GM12878 (cell line): Measurements from ENCODE around the gene CADM2. TPM values are rescaled to one million over a fixed set of nuclear protein-coding genes. Genes with fewer than 3 reads are reported as not detected.
A peak's percentile ranks its signal among the peaks of the same experiment; 100 is the strongest.

Source experiments
- ATAC-seq: fragments of 200-7000 bp; cut with Tn5 transposase; 3 replicates; pipeline ENCODE4 v1.9.1; 2020; ENCODE audit warnings: mild to moderate bottlenecking, moderate library complexity
- BruUV-seq: library from RNA; stranded (reverse); fragments of 400-500 nt; replicated peaks from 2 replicates; lab custom pipeline; 2021; lab: Mats Ljungman, UMichigan
- CTCF ChIA-PET: fragments of 300-600 bp; sonication (Branson Sonifier 250); formaldehyde crosslinking; extraction: SDS; loops from one replicate; lab custom pipeline; 2021; ENCODE audit warnings: inconsistent platforms; lab: Yijun Ruan, JAX
- POLR2A ChIA-PET: fragments of 350-600 bp; formaldehyde crosslinking; extraction: SDS; loops from one replicate; lab custom pipeline; 2021; ENCODE audit warnings: inconsistent platforms; lab: Charles Lee
- RAD21 ChIA-PET: fragments of 300-600 bp; sonication (Branson Sonifier 250); formaldehyde crosslinking; loops from one replicate; lab custom pipeline; 2023; ENCODE audit warnings: antibody characterized with exemption; ENCODE audit not compliant: unreplicated experiment; lab: Charles Lee
- SMC1A ChIA-PET: fragments of 300-600 bp; sonication (Branson Sonifier 250); formaldehyde crosslinking; loops from one replicate; lab custom pipeline; 2023; ENCODE audit not compliant: unreplicated experiment, uncharacterized antibody; lab: Charles Lee
- DNase-seq: peaks from one replicate; pipeline ENCODE4 v3.0.0-alpha.2; 2011; ENCODE audit warnings: low read depth, low spot score
- FAIRE-seq: peaks from 3 replicates; lab custom pipeline; 2011; peaks lifted over from hg19 to GRCh38; lab: Jason Lieb, UNC
- H2AFZ ChIP-seq: 2 replicates; pipeline ENCODE4 v1.6.0; 2011; ENCODE audit warnings: low read depth, low read length, control low read depth; ENCODE audit not compliant: control insufficient read depth
- H3K27ac ChIP-seq: 2 replicates; pipeline ENCODE4 v1.5.1; 2011; ENCODE audit warnings: control low read depth; ENCODE audit not compliant: control insufficient read depth, insufficient read depth
- H3K27me3 ChIP-seq, 2 experiments: replicated peaks in 1 of 2; 2 replicates each; pipeline versions ENCODE4 v1.6.0 to v1.6.1; 2011; ENCODE audit warnings: low read length in 1 of 2; ENCODE audit not compliant: control insufficient read depth in 2 of 2, insufficient read depth in 2 of 2
- H3K36me3 ChIP-seq, 2 experiments: 2 replicates each; pipeline ENCODE4 v1.5.1; 2011; ENCODE audit warnings: low read length in 1 of 2; ENCODE audit not compliant: control insufficient read depth in 2 of 2, insufficient read depth in 2 of 2
- H3K4me1 ChIP-seq: 2 replicates; pipeline ENCODE4 v1.6.1; 2011; ENCODE audit warnings: mild to moderate bottlenecking, low read length, moderate library complexity, mixed read lengths; ENCODE audit not compliant: control insufficient read depth, insufficient read depth
- H3K4me2 ChIP-seq: 2 replicates; pipeline ENCODE4 v1.6.0; 2011; ENCODE audit warnings: control low read depth; ENCODE audit not compliant: control insufficient read depth, insufficient read depth
- H3K4me3 ChIP-seq: fragments of 200-600 bp; sonication (generic); 2 replicates; pipeline ENCODE4 v1.5.1; 2016
- H3K79me2 ChIP-seq: 2 replicates; pipeline ENCODE4 v1.6.0; 2011; ENCODE audit warnings: low read length; ENCODE audit not compliant: control insufficient read depth, insufficient read depth
- H3K9ac ChIP-seq: 2 replicates; pipeline ENCODE4 v1.8.0; 2011; ENCODE audit warnings: low read length, control low read depth, mixed read lengths; ENCODE audit not compliant: control insufficient read depth, insufficient read depth
- H3K9me3 ChIP-seq: replicated peaks from 3 replicates; pipeline ENCODE4 v1.5.1; 2011; ENCODE audit warnings: mild to moderate bottlenecking, low read length; ENCODE audit not compliant: control insufficient read depth, insufficient read depth
- H4K20me1 ChIP-seq: 2 replicates; pipeline ENCODE4 v1.6.0; 2011; ENCODE audit not compliant: control insufficient read depth, insufficient read depth
- EZH2 ChIP-seq: IDR thresholded peaks from 2 replicates; pipeline ENCODE4 v1.6.1; 2012; ENCODE audit warnings: low read depth, mild to moderate bottlenecking, control low read depth, inconsistent platforms, low read length, borderline replicate concordance; ENCODE audit not compliant: control insufficient read depth
- KLF5 ChIP-seq: fragments of 450-650 bp; IDR thresholded peaks from 2 replicates; pipeline ENCODE4 v1.6.1; 2014; ENCODE audit warnings: mild to moderate bottlenecking; ENCODE audit not compliant: partially characterized antibody
- PML ChIP-seq: IDR thresholded peaks from 2 replicates; pipeline ENCODE4 v1.6.1; 2012; ENCODE audit warnings: low read length, inconsistent platforms
- RAD21 ChIP-seq: IDR thresholded peaks from 2 replicates; pipeline ENCODE4 v1.6.1; 2011; ENCODE audit warnings: mild to moderate bottlenecking, low read depth, low read length, moderate library complexity; ENCODE audit not compliant: insufficient read depth
- SMC3 ChIP-seq: IDR thresholded peaks from 2 replicates; pipeline ENCODE4 v1.6.1; 2011; ENCODE audit warnings: low read length, improper control_type of control experiment, borderline replicate concordance
- WGBS: methylation state at CpG from one replicate; pipeline ENCODE4 v1.1.6; 2016; ENCODE audit warnings: low lambda C conversion rate; ENCODE audit not compliant: insufficient replicate concordance, insufficient coverage; ENCODE audit errors: missing lambda C conversion rate; 5-methylcytosine and 5-hydroxymethylcytosine counted together
- in situ Hi-C: fragments of 300-500 bp; cut with MboI; formaldehyde crosslinking; loops from 9 replicates; pipeline ENCODE4 v1.14.3; 2018; ENCODE audit warnings: mixed read lengths
- intact Hi-C: fragments of 100-400 bp; cut with micrococcal nuclease; formaldehyde crosslinking; loops from one replicate; pipeline ENCODE4 v1.14.2; 2022; ENCODE audit not compliant: unreplicated experiment
- polyA plus RNA-seq, 11 experiments: library from polyadenylated mRNA; depleted of rRNA in 4 of 11; unstranded in 6 of 11; stranded (reverse) in 5 of 11; fragments of >200 nt; fragmentation: Nextera tagmentation in 4 of 11; fragmentation: Illumina TruSeq in 1 of 11; extraction: Ambion mirVana in 4 of 11; extraction: Trizol in 1 of 11; gene quantifications; 1 replicate in 1 of 11; 2 replicates in 10 of 11; pipeline versions ENCODE4 v1.2.1 to v1.2.3, GENCODE V29; 2011 to 2016; ENCODE audit warnings: inconsistent platforms in 2 of 11, missing spikeins in 2 of 11, low read depth in 1 of 11
- total RNA-seq, 4 experiments: library from RNA; depleted of rRNA in 3 of 4; stranded (reverse); fragments of >200 nt in 3 of 4; fragmentation: Illumina TruSeq in 1 of 4; extraction: Trizol in 1 of 4; gene quantifications; 2 replicates each; pipeline versions ENCODE4 v1.2.1 to v1.2.3, GENCODE V29; 2013 to 2021
- TF ChIP-seq, protein P1 (sequence below), 3 experiments: IDR thresholded peaks in 2 of 3; conservative IDR thresholded peaks in 1 of 3; 2 replicates each; pipeline ENCODE4 v1.5.1; 2011; ENCODE audit warnings: low read depth in 3 of 3, low read length in 3 of 3, mild to moderate bottlenecking in 3 of 3, control low read depth in 2 of 3, moderate library complexity in 2 of 3, inconsistent platforms in 1 of 3, mixed read lengths in 1 of 3; ENCODE audit not compliant: control insufficient read depth in 2 of 3, insufficient read depth in 1 of 3; ENCODE audit errors: extremely low read depth in 1 of 3

The CADM2 gene
- total and polyA plus RNA-seq, 10 of the 15 experiments (the other 5 are each of a cell fraction or from before 2014, with no cell fraction given), result 0.13 TPM; not detected in 9

GRCh38 chr3:85360742-85361387 is 402.1 kb downstream of the CADM2 start:
- Histone ChIP-seq H3K4me2 (no peak overlapping the region), H3K27me3 (no peaks in the 10 kb centered on the region), H3K4me1 (no peaks in the 10 kb centered on the region), H3K27ac (no peak overlapping the region), H3K4me3 (no peak overlapping the region), H2AFZ (no peak overlapping the region), H3K79me2 (no peaks in the 10 kb centered on the region), H3K9ac (no peak overlapping the region)
- in situ Hi-C loops, result no loop called here
- WGBS, result 32% methylated on average over 6 of the region's 6 CpGs
- no TSS peak for BruUV-seq
- intact Hi-C loops, result loop anchor here (2.0 to 5.0 kb wide), 2 partner anchors 206 to 812 kb away; no protein-coding TSS in a partner anchor
- DNase-seq, result peak; percentile 3
- ChIA-PET POLR2A (no interaction called here), CTCF (interaction anchor here (1.0 to 1.6 kb wide), 8 partner anchors 9 to 812 kb away, joined by 3 to 16 read pairs (median 4); no protein-coding TSS in a partner anchor)
- FAIRE-seq, result peak; percentile 57
- TF ChIP-seq, protein P1, sequence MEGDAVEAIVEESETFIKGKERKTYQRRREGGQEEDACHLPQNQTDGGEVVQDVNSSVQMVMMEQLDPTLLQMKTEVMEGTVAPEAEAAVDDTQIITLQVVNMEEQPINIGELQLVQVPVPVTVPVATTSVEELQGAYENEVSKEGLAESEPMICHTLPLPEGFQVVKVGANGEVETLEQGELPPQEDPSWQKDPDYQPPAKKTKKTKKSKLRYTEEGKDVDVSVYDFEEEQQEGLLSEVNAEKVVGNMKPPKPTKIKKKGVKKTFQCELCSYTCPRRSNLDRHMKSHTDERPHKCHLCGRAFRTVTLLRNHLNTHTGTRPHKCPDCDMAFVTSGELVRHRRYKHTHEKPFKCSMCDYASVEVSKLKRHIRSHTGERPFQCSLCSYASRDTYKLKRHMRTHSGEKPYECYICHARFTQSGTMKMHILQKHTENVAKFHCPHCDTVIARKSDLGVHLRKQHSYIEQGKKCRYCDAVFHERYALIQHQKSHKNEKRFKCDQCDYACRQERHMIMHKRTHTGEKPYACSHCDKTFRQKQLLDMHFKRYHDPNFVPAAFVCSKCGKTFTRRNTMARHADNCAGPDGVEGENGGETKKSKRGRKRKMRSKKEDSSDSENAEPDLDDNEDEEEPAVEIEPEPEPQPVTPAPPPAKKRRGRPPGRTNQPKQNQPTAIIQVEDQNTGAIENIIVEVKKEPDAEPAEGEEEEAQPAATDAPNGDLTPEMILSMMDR (IDR thresholded peaks at IDR 0.05 in 2 of 3, conservative IDR thresholded peaks at IDR 0.05 in 1 of 3; ENCODE audit: control insufficient read depth in 2 of 3, extremely low read depth in 1 of 3, insufficient read depth in 1 of 3, low read depth in 3 of 3, low read length in 3 of 3), result peak; percentile 47 to 68 (median 56)
- no peak for TF ChIP-seq KLF5
- TF ChIP-seq SMC3, result peak; percentile 44
- no peak for TF ChIP-seq EZH2
- TF ChIP-seq RAD21, result peak; percentile 59
- no peak for TF ChIP-seq PML
- TF ChIP-seq, all 136 proteins: peak for 3
- Histone ChIP-seq H3K9me3 (no peaks in the 10 kb centered on the region), H3K36me3 (no peaks in the 10 kb centered on the region), H4K20me1 (no peaks in the 10 kb centered on the region)
- ATAC-seq, result peak; percentile 94
- RAD21 ChIA-PET, result interaction anchor here (1.1 kb wide), 1 partner anchor 12 kb away, joined by 3 read pairs; no protein-coding TSS in a partner anchor
- SMC1A ChIA-PET, result interaction anchor here (0.7 to 1.6 kb wide), 3 partner anchors 20 to 813 kb away, joined by 3 to 7 read pairs (median 3); no protein-coding TSS in a partner anchor
